Body of pancreas (tissue), 4 donors: ENCODE data around the gene DYSF.

Experiments
- POLR2A ChIP-seq, 3 donors: fragments of 450-650 bp; IDR thresholded peaks; one replicate each; pipeline ENCODE4 v1.6.1; 2016; ENCODE audit warnings: antibody characterized with exemption in 3 of 3, mild to moderate bottlenecking in 2 of 3
- TF ChIP-seq, protein P1 (sequence below), 7 experiments: fragments of 450-650 bp in 4 of 7; fragments of 200-600 bp in 3 of 7; sonication (generic) in 3 of 7; IDR thresholded peaks; one replicate each; pipeline ENCODE4 v1.5.1; 2016 to 2019; ENCODE audit warnings: antibody characterized with exemption in 7 of 7

DNA sequence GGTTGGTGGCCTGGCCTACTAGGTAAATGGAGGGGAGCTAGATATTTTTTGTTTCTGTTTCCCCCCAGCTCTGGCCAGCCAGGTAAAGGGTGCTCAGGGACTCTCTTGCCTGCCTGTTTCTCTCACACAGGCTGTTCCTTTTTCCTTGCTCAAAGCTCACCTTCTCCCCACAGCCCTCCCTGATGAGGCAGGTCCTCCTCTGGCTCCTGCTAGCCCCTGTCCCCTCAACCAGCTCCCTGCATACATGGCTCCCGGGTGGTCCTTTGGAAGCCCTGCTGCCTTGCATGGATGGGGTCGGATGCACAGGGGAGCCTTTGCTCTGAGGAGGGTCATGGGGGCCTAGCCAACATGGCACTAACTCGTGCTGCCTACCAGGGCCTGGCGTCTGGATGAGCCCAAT lies 27.8 kb downstream of the DYSF start:
- TF ChIP-seq, protein P1, sequence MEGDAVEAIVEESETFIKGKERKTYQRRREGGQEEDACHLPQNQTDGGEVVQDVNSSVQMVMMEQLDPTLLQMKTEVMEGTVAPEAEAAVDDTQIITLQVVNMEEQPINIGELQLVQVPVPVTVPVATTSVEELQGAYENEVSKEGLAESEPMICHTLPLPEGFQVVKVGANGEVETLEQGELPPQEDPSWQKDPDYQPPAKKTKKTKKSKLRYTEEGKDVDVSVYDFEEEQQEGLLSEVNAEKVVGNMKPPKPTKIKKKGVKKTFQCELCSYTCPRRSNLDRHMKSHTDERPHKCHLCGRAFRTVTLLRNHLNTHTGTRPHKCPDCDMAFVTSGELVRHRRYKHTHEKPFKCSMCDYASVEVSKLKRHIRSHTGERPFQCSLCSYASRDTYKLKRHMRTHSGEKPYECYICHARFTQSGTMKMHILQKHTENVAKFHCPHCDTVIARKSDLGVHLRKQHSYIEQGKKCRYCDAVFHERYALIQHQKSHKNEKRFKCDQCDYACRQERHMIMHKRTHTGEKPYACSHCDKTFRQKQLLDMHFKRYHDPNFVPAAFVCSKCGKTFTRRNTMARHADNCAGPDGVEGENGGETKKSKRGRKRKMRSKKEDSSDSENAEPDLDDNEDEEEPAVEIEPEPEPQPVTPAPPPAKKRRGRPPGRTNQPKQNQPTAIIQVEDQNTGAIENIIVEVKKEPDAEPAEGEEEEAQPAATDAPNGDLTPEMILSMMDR (IDR thresholded peaks at IDR 0.05): no peak
- TF ChIP-seq POLR2A (IDR thresholded peaks at IDR 0.05): no peak
